Measurements from ENCODE around the gene FERMT1.

The FERMT1 gene, protein sequence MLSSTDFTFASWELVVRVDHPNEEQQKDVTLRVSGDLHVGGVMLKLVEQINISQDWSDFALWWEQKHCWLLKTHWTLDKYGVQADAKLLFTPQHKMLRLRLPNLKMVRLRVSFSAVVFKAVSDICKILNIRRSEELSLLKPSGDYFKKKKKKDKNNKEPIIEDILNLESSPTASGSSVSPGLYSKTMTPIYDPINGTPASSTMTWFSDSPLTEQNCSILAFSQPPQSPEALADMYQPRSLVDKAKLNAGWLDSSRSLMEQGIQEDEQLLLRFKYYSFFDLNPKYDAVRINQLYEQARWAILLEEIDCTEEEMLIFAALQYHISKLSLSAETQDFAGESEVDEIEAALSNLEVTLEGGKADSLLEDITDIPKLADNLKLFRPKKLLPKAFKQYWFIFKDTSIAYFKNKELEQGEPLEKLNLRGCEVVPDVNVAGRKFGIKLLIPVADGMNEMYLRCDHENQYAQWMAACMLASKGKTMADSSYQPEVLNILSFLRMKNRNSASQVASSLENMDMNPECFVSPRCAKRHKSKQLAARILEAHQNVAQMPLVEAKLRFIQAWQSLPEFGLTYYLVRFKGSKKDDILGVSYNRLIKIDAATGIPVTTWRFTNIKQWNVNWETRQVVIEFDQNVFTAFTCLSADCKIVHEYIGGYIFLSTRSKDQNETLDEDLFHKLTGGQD

DNA sequence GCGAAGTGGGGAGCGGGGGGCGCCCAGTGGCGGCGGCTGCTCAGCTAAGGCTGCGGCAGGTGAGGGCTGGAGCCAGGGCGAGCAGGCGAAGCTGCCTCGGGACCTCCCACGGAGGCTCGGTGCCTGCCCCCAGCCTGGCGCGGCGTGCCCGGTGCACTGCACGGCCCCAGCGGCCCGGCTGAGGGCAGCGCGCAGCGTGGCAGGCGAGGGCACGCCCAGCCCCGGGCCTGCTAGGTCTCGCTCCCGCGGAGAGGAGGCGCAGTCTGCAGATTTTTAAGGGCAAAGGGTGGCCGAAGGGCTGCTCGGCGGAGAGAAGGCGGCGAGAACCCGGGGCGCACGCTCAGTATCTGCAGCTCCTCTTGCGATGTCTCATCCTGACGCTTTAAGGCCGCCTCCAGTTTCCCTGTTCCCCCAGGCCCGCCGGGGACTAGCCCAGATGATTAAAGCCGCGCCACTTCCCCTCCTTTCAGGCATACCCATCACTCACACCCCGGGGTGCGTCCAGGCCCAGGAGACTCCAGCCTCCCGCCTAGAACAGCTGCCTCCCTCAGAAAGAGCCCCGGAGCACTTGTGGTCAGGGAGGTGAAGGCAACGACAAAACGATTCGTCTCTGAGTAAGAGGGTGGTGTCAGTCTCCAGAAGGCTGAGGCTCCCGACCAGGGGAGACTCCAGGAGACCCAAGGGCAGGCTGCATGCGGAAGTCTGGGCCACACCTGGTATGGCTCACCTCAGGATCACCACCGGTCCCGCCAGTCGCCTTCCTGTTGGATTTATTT is at the start of gene FERMT1:
Gene FERMT1 (minus strand): TSS at position 158 of the 776 bp plus-strand sequence. CDS start 3,476 bp downstream, outside the sequence.
- Histone ChIP-seq H3K4me3 (peak within 1 kb of the TSS; percentile 33 to 59 (median 40)), H3K27ac (peak within 1 kb of the TSS; percentile 46 to 94 (median 73))

DNA sequence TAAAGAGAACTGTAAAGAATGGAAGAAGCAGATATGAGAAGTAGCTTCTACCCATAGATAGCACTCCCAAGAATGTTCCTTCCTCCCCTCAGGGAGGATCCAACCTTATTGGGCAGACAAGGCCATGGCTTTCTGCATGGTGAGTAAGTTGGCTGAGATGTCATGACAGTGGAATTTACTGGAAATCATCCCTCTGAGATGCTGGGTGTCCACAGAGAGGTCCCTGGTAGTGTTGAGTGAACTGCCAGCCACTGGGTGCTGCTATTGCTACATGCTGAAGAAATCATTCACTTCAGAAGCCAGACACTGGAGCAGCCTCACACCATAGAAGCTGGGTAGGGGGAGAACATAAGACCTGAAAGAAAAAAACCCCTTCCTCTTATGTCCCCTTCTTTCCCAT is 46.4 kb upstream of the FERMT1 start:
- no peak overlapping the region for H3K27ac ChIP-seq
- no peak overlapping the region for H3K4me3 ChIP-seq

DNA sequence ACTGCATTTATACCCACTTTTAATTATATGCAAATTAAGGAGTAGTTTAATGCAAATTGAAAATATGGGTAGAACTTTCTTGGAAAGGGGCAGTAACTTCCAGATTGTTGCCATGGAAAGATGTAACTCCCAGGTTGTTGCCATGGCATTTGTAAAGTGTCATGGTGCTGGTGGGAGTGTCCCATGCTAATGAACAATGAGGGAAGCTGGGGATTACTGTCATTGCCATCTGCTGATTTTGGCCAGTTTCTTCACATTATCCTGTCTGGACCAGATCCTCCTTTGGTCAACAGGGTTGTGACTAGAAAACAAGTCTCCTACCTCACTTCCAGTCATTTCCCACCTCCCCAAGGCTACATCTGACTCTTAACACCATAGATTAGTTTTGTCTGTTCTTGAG is 45.4 kb upstream of the FERMT1 start:
- Histone ChIP-seq H3K27ac (no peak overlapping the region), H3K4me3 (no peak overlapping the region)

DNA sequence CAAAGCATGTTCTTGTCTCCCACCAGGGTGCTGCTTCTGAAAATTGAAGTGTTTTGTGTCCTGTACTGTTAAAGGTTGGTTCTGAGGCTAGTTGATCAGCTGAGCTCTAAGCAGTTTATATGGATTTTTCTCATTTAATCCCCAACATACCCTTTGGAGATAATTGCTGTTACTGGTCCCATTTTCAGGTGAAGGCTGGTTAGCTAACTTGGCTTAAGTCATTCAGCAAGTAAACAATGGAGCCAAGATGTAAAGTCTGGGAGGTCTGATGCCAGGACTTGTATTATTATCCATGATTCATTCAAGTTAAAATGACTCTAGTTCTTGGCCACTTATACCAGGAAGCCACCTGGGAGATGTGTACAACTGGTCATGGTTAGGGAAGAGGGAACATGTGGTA is 42.5 kb upstream of the FERMT1 start:
- Histone ChIP-seq H3K27ac (no peak overlapping the region), H3K4me3 (no peak overlapping the region)

DNA sequence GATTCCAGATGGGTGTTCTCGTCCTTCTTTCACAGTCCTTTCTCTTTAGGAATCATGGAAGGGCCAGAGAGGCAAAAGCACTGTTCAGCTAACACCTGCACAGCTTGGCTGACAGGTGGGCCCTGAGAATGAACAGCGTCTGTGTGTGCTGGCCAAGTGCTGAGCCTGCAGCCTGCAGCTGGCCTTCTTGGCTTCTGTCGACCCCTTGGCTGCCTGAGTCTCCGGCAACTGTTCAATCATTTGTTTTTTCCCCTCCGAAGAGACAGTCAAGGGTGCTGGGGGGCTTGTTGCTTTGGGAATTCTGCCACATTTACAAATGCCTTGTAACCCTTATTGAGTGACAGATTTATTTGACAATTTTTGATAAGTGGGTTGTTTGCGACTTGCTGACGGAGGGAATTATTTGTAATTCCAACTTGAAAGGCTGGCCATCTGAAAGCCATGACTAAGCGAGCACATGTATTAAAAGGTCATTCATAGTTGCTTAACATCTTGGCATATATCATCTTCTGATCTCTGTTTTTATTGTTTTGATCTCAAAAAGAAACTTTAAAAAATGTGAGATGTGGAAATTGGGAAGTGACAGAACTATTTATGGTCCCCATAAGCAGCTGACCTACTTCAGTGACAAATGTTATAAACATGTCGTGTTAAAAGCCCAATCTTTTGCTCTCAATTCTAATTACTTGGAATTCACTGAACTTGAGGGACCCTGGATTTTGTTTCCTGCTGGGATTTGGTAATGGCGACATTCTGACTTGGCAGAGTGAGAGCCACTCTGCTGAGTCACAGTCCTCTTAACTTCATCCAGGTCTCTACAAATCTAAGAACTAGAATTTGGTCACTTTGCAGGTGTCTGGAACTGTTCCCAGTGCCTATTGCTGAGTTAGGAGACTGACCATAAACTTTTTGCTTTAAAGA is 41.9 kb upstream of the FERMT1 start:
- Histone ChIP-seq H3K27ac (no peak overlapping the region), H3K4me3 (no peak overlapping the region)

DNA sequence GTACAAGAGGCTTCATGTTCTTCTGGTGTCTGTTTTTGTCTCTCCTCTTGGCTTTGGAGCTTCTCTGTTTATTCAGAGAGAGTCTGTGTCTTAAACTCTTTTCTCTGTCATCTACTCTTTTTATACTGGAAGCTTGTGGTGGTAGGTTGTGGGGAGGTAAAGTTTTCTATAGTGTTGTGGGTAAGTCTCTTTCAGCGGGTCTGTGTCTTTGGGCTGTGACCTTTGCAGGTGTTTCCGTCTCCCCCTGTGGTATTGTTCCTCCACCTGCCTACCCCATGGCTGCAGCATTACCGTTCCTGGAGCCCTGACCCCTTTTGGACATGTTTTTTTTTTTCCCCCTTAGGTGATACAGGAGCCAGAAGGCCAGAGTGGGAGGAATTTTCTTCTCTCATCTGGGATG is 37.9 kb upstream of the FERMT1 start:
- no peak overlapping the region for H3K27ac ChIP-seq
- no peak overlapping the region for H3K4me3 ChIP-seq

DNA sequence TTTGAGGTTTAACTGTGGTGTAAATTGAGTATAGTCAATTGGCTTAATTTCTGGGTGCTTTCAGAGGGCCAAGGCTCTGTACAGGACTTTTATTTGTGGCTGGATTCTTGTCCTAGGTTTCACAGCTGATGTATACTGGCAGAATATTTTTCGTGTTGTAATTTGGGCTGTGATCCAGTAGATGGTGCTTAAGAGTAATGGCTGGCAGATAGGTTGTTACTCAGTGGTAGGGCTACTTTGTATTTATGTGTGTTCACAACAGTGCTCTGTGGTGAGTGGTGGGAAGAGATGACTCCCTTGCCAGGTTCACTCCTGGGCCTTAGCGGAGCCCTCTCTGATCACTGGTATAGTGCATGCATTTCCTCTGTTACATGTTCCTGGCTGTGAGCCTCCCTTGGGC is 34.5 kb upstream of the FERMT1 start:
- H3K4me3 ChIP-seq, result no peak overlapping the region
- H3K27ac ChIP-seq, result no peak overlapping the region

DNA sequence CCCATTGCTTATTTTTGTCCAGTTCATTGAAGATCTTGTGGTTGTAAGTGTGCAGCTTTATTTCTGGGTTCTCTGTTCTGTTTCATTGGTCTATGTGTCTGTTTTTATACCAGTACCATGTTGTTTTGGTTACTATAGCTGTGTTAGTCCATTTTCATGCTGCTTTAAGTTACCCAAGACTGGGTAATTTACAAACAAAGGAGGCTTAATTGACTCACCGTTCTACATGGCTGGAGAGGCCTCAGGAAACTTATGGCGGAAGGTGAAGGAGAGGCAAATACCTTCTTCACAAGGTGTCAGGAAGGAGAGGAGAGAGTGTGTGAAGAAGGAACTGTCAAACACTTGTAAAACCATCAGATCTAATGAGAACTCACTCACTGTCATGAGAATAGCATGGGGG is 29.9 kb upstream of the FERMT1 start:
- no peak overlapping the region for H3K27ac ChIP-seq
- H3K4me3 ChIP-seq, result no peak overlapping the region

DNA sequence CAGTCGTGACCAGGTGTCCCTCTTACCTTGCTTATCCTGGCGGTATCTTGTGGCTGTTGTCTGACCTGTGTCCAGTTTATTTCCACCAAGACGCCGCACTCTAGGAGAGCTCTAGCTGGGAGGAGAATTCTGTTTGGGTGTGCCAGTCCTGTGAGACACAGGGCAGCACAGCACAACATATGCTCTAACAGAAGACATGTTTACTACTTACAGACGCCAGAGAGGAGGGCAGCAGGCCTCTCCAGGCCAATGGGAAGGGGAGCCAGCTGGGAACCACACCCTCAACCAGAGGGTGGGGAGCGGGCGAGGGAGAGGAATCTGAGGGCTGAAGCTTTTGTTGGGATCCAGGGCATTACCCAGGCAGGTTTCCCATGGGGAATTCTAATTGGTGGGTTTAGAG is 25.2 kb upstream of the FERMT1 start:
- H3K4me3 ChIP-seq, result no peak overlapping the region

DNA sequence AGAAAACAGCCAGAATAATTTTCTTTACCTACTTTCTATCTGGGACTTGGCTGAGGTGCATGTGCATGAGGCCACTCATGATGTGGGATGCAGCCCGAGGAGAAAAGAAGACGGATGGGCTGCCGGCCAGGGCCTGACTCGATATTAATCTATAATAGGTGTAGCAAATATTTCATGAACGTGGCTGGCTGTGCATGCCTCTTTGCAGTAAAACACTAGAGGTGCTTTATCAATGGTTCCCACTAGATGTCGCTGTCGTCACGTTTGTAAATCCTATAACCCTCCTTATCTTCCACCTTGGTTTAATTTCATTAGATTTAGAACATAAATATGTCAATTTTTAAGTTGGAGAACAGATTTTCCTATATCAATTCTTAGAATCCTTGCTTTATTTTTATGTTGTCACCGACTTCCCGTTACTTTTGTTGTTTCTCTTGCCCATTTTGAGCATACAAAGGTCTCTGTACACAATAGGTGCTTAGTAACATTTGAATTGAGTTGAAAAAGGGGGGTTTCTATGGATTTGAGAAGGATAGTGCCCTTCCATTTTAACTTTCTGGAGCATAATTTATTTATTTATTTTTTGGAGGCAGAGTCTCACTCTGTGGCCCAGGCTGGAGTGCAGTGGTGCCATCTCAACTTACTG is 19.6 kb upstream of the FERMT1 start:
- Histone ChIP-seq H3K27ac (no peak overlapping the region), H3K4me3 (no peak overlapping the region)

More for the DNA sequence above, 25.2 kb upstream of the FERMT1 start:
- no peak overlapping the region for H3K27ac ChIP-seq

DNA sequence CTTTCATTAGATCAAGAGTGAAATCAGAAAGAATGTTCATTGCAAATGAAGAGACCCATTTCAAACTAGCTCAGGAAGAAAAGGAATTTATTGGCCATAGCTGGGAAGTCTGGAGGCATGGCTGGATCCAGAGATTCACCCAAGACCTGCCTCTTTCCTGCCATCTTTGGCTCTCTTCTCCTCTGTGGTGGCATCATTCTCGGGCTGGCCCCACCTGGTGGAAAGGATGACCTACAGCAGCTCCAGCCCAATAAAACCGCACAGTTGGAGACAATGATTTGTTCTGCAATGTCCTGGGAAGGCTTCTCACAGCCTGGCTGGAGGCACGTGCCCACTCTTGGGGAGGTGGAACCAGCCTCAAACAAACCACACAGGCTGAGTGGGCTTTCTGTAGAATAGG is 18.1 kb upstream of the FERMT1 start:
- no peak overlapping the region for H3K4me3 ChIP-seq

DNA sequence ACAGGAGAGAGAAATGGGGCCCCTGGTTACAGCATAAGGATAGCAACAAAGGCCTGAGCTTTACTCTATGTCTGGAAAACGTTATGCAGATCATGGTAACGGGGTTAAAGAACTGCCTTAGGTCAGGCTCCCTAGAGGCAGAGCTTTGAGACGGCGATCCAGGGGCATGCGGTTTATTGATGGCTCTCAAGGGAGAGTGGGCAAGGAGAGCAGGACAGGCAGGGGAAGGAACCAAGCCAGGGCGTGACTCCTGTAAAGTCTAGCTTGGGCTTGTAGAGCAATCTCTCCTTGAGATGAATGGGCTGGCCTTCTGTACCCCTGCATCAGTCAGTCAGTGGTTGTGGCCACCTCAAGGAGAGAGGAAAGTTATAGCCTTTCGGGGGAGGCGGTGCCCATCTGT is 12.5 kb upstream of the FERMT1 start:
- Histone ChIP-seq H3K27ac (no peak overlapping the region), H3K4me3 (no peak overlapping the region)

More for the DNA sequence above, 18.1 kb upstream of the FERMT1 start:
- no peak overlapping the region for H3K27ac ChIP-seq

DNA sequence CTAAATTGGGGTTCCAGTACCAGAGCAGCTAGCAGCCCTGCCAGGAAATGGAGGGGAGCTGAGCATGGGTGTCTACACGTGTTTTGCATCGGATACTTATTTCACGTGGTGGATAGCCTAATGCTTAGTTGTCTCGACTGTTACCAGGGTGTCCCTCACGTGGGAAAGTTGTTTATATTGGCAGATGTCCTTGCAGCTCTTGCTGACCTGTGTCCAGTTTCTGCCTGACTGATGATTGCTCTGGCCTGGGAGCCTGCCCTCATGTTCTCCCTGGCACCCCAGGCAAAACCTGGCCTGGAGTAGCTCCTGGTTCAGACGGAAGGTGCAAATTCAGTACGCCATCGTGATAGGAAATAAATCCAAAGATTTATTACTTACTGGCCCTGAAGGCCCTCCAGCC is 11.8 kb upstream of the FERMT1 start:
- H3K27ac ChIP-seq, result no peak overlapping the region

DNA sequence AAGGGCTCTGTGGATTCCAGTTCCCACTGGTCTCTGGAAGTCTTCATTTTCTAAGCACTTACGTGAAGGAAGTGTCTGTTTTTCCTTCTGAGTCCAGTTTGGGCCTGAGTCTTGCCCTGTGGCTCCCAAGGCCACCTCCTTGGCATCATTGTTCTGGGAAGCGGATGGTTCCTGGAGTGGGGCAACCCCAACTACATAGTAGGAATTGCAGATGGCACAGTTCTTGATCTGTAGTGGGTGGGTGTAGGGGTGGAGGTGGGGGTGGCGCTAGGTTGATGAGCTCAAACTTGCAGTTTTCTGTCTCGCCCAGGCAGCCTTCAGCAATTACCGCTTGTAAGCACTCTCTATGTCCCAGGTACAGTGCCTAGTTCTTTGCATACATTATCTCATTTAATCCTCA is 7.2 kb upstream of the FERMT1 start:
- Histone ChIP-seq H3K27ac (no peak overlapping the region), H3K4me3 (no peak overlapping the region)

More for the DNA sequence above, 11.8 kb upstream of the FERMT1 start:
- no peak overlapping the region for H3K4me3 ChIP-seq

DNA sequence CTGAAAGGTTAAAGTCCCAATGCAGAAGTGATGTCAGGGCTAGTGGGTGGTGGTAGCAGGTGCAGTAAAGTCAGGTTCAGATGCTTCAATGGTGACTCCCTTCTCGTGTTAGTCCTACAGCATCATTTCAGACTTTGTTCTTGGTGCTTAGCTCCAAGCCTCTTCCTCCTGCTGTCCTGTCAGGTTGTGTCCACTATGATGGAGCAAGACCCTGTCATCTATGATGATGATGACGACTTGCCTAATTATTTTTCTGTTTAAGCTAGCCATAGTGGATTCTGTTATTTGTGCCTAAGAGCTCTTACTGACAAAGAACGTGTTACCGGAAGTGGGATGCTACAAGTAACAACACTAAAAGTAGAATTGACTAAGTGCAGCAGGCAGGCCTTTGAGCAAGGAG is 5.0 kb upstream of the FERMT1 start:
- H3K4me3 ChIP-seq, result no peak overlapping the region
- no peak overlapping the region for H3K27ac ChIP-seq

DNA sequence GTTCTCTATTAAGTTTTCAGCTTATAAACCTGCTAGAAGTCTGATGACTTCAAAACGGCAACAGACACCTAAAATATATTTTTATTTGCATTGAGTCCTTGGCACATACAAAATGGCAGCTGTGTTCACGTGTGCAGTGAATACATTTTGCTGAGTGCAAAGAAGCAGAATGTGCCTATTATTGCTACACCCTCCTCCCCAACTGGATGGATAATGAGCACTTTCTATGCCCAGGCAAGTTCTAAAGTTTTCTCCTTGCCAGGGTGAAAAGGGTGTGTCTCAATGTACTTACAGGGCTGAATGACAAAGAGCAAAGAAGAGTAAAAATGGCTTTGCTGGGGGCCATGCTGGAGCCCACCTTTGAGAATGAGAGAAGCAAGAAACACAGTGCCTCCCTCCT is 4.0 kb upstream of the FERMT1 start:
- Histone ChIP-seq H3K4me3 (no peak overlapping the region), H3K27ac (no peak overlapping the region)

DNA sequence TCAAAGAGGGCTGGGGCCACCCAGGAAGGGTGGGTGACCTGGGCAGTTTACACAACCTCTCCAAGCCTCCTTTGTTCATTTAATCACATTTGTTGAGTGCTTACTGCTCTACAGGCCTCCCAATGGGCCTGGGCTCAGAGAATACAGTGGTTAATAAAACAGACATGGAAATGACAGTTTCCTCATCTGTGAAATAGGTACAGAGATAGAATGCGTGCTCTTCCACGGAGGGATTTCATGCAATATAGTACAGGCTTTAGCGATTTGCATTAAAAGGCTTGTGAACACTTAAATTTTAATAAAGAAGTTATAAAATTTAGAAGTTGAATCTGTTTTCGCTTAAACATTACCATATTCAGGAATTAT is 802 bp upstream of the FERMT1 start:
- Histone ChIP-seq H3K27ac (peak overlapping the region in 19 of 21 experiments; percentile 6 to 94 (median 72)), H3K4me3 (no peak overlapping the region)

DNA sequence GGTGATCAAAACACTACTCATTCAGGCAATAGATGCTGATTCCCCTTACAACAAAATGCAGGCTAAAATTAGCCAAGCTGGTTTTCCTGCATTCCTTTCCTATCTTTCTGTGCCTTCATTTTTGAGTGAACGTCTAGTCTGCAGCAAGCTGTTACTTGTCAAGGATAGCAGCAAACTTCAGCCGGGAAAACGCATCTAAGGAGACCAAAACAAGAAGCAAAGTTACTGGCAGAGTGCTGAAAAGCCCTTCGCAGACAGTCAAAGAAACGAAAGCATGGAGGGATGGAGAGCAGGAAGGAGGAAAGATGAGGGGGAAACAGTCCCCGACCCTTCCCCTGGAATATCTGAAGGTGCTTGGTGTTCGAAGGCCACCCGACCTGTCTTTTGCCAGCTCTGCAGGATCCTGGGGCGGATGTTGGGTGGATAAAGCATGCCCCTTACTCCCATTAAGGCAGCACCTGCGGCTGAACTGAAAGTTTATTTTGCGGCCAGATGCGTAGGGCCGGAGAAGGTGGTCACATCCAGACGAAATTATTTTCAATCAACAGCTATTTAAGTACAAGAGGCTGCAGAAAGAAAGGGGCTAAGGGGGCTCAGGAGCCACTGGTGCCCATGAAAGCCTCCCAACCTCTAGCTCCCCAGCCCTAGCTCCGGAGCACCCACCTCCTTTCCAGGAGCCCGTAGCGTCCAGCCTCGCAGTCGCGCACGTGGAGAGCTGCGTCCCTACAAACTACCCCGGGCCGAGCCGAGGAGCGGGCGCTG is 538 bp downstream of the FERMT1 start:
- H3K4me3 ChIP-seq, result peak overlapping the region; percentile 33 to 59 (median 40)
- H3K27ac ChIP-seq, result peak overlapping the region; percentile 35 to 94 (median 73)

All from skin epidermis (tissue), 12 donors.